Vagina (tissue), 2 donors: Measurements from ENCODE around the gene ANXA8. TPM values are rescaled to one million over a fixed set of nuclear protein-coding genes. Genes with fewer than 3 reads are reported as not detected.

Experiments
- DNase-seq, 2 donors: peaks; one replicate each; pipeline ENCODE4 v3.0.0-alpha.2; 2017; ENCODE audit errors: extremely low spot score in 2 of 2
- H3K27ac ChIP-seq: fragments of 200-600 bp; sonication (generic); one replicate; pipeline ENCODE4 v1.5.1; 2019
- H3K27me3 ChIP-seq: fragments of 200-600 bp; sonication (generic); one replicate; pipeline ENCODE4 v1.5.1; 2019
- H3K36me3 ChIP-seq, 2 donors: fragments of 200-600 bp; sonication (generic); one replicate each; pipeline ENCODE4 v1.5.1; 2017 to 2019
- H3K4me1 ChIP-seq: fragments of 200-600 bp; sonication (generic); one replicate; pipeline ENCODE4 v1.5.1; 2019
- H3K4me3 ChIP-seq, 2 donors: fragments of 200-600 bp; sonication (generic); 1 replicate in 1 of 2; 2 replicates in 1 of 2; pipeline ENCODE4 v1.5.1; 2016 to 2019
- H3K9me3 ChIP-seq: fragments of 200-600 bp; sonication (generic); one replicate; pipeline ENCODE4 v1.5.1; 2019
- POLR2A ChIP-seq, 2 donors: fragments of 450-650 bp; IDR thresholded peaks; one replicate each; pipeline ENCODE4 v1.6.1; 2017; ENCODE audit warnings: antibody characterized with exemption in 2 of 2, mild to moderate bottlenecking in 2 of 2, moderate library complexity in 2 of 2
- POLR2AphosphoS5 ChIP-seq, 2 donors: sonication (generic); formaldehyde crosslinking; IDR thresholded peaks; one replicate each; pipeline ENCODE4 v1.9.0; 2017; ENCODE audit warnings: antibody characterized with exemption in 2 of 2, mild to moderate bottlenecking in 2 of 2, low read depth in 1 of 2; ENCODE audit not compliant: insufficient read depth in 1 of 2
- intact Hi-C: fragments of 100-400 bp; cut with DNase I; formaldehyde crosslinking; loops from one replicate; pipeline ENCODE4 v1.15.1; 2023
- total RNA-seq: library from RNA; depleted of rRNA; stranded (reverse); fragments of >200 nt; gene quantifications from one replicate; pipeline ENCODE4 v1.2.3, GENCODE V29; 2016
- TF ChIP-seq, protein P1 (sequence below), 3 experiments: fragments of 450-650 bp in 2 of 3; fragments of 200-600 bp in 1 of 3; sonication (generic) in 1 of 3; IDR thresholded peaks; one replicate each; pipeline ENCODE4 v1.5.1; 2017 to 2019; ENCODE audit warnings: antibody characterized with exemption in 3 of 3, mild to moderate bottlenecking in 2 of 3, moderate library complexity in 2 of 3

ANXA8 gene
- total RNA-seq, 1 donor from 2014 or later, result 135 TPM

DNA sequence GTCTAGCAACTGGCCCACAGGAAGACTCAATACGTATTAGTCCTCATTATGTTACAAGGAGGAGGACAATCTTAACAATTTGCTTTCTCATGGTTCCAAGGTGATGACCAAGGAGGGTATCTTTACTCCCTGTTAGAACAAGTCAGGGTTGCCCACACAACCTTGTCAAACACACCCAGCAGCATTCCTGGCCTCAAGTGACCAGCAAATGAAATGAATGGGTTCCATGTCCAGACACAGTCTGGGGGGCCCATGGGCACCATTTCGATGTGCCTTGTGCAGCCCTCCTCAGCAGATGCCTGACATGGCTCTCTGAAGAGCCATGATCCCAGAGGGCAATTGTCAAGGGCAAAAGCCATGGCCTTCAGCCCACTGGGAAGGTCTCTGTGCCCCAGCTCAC lies 40.8 kb downstream of the ANXA8 start:
- no peaks in the 10 kb centered on the region for H3K27me3 ChIP-seq
- intact Hi-C loops, result no loop called here
- no peak for DNase-seq
- H3K4me3 ChIP-seq, result no peak overlapping the region
- no peaks in the 10 kb centered on the region for H3K36me3 ChIP-seq
- peaks cover 7% of the 10 kb centered on the region for H3K9me3 ChIP-seq
- no peak overlapping the region for H3K27ac ChIP-seq
- no peaks in the 10 kb centered on the region for H3K4me1 ChIP-seq
- TF ChIP-seq POLR2A (IDR thresholded peaks at IDR 0.05) (no peak), POLR2AphosphoS5 (IDR thresholded peaks at IDR 0.05; ENCODE audit: insufficient read depth in 1 of 2, low read depth in 1 of 2) (no peak)
- TF ChIP-seq, protein P1, sequence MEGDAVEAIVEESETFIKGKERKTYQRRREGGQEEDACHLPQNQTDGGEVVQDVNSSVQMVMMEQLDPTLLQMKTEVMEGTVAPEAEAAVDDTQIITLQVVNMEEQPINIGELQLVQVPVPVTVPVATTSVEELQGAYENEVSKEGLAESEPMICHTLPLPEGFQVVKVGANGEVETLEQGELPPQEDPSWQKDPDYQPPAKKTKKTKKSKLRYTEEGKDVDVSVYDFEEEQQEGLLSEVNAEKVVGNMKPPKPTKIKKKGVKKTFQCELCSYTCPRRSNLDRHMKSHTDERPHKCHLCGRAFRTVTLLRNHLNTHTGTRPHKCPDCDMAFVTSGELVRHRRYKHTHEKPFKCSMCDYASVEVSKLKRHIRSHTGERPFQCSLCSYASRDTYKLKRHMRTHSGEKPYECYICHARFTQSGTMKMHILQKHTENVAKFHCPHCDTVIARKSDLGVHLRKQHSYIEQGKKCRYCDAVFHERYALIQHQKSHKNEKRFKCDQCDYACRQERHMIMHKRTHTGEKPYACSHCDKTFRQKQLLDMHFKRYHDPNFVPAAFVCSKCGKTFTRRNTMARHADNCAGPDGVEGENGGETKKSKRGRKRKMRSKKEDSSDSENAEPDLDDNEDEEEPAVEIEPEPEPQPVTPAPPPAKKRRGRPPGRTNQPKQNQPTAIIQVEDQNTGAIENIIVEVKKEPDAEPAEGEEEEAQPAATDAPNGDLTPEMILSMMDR (IDR thresholded peaks at IDR 0.05), result no peak

DNA sequence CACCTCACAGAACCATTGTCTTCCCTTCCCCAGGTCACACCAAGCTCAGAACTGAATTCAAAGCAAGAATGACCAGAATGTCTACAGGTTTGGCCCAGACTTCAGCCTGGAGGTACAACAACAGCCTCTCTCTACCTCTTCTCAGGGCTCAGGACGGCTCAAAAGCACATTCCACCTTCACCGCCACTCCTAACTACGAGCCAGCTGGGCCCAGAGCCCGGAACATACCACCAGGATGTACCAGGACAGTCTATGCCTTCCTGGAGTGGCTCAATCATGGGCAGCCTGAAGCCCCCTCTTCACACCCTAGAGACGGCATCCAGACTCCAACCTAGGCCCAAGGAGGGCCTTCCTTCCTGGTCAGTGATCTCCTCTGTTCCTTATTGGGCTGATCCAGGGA lies 41.6 kb downstream of the ANXA8 start:
- DNase-seq, result peak in 1 of 2 donors; percentile 77
- peaks cover 7% of the 10 kb centered on the region for H3K9me3 ChIP-seq

DNA sequence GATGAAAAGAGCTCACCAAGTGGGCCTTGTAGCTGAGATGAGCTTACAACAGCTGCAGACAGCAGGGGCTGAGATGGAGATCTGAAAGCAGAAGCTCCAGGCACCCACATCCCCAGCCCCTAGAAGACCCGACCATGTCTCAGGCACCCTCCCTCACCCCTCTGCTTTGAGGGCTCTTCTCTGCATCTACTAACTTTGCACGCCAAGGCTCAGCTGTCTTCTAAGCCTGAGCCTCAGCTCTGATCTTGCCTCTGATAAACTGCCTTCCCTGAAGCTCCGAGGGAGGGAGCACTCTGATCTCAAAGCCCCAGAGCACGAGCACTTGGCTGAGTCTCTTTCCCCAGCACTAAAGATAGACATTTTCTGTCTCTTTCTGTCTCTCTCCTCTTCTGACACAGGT lies 42.0 kb downstream of the ANXA8 start:
- H3K27ac ChIP-seq, result no peak overlapping the region
- DNase-seq, result no peak
- peaks cover 7% of the 10 kb centered on the region for H3K9me3 ChIP-seq
- TF ChIP-seq, protein P1 (IDR thresholded peaks at IDR 0.05), result no peak
- no peak for TF ChIP-seq POLR2A (IDR thresholded peaks at IDR 0.05)
- no peak for TF ChIP-seq POLR2AphosphoS5 (IDR thresholded peaks at IDR 0.05; ENCODE audit: insufficient read depth in 1 of 2, low read depth in 1 of 2)
- H3K4me3 ChIP-seq, result no peak overlapping the region
- no peaks in the 10 kb centered on the region for H3K4me1 ChIP-seq
- no peaks in the 10 kb centered on the region for H3K36me3 ChIP-seq
- no peaks in the 10 kb centered on the region for H3K27me3 ChIP-seq
- intact Hi-C loops, result no loop called here

More for the DNA sequence above, 41.6 kb downstream of the ANXA8 start:
- H3K4me3 ChIP-seq, result no peak overlapping the region
- no peak overlapping the region for H3K27ac ChIP-seq
- no peaks in the 10 kb centered on the region for H3K4me1 ChIP-seq
- TF ChIP-seq POLR2AphosphoS5 (IDR thresholded peaks at IDR 0.05; ENCODE audit: insufficient read depth in 1 of 2, low read depth in 1 of 2), result no peak
- TF ChIP-seq, protein P1 (IDR thresholded peaks at IDR 0.05), result no peak
- TF ChIP-seq POLR2A (IDR thresholded peaks at IDR 0.05), result no peak
- no peaks in the 10 kb centered on the region for H3K36me3 ChIP-seq
- H3K27me3 ChIP-seq, result no peaks in the 10 kb centered on the region
- intact Hi-C loops, result no loop called here

DNA sequence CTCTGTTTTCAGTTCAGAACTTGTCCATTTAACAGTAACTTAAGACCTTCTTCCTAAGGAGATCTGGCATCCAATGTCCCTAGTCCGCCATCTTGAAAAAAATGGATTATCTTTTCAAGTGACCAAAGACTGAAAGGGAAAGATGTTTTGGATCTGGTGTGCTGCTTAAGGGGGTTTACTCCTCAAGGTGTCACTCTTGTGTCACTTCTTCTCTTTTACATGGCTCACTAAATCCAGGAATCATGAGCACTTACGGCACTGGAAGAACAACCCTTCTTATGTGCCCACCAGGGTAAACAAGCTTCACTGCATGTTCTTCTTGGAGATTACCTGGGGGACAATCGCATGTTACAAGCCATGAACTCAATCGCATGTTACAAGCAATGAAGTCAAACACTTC lies 43.7 kb downstream of the ANXA8 start:
- intact Hi-C loops, result no loop called here
- Histone ChIP-seq H3K9me3 (no peaks in the 10 kb centered on the region), H3K36me3 (no peaks in the 10 kb centered on the region), H3K27me3 (no peaks in the 10 kb centered on the region), H3K4me1 (no peaks in the 10 kb centered on the region), H3K4me3 (no peak overlapping the region), H3K27ac (no peak overlapping the region)
- TF ChIP-seq, protein P1 (IDR thresholded peaks at IDR 0.05), result no peak
- TF ChIP-seq POLR2AphosphoS5 (IDR thresholded peaks at IDR 0.05; ENCODE audit: insufficient read depth in 1 of 2, low read depth in 1 of 2) (no peak), POLR2A (IDR thresholded peaks at IDR 0.05) (no peak)
- peak in 1 of 2 donors; percentile 44 for DNase-seq

DNA sequence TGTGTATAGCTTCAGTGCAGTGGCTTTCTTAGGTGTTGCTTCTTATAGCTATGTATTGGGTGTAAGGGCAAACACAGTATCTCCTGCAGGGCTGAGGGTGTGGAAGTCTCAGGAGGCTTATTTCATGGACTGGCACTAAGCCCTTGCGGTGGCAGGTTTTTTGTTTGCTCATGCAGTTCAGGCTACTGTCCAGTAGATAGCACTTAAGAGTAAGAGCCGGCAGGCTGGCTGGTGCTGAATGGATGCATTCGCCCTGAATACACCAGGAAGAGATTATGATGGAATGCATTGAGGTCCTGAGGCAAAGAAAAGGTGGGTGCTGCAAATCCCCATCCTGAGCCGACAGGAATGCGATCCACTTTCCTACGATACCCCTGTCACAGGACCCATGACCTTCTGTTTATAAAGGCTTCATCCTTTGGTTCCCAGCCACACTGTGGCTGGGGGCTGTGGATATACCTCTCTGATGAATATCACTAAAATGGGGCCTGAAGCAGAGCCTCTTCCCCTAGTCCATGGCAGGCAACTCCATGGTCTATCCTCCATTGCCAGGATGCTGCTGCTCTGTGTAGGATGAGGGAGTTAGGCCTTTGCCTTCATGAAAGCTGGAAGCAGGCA lies 44.9 kb downstream of the ANXA8 start:
- no peak overlapping the region for H3K27ac ChIP-seq
- intact Hi-C loops, result no loop called here
- no peak overlapping the region for H3K4me3 ChIP-seq
- H3K36me3 ChIP-seq, result no peaks in the 10 kb centered on the region
- H3K27me3 ChIP-seq, result no peaks in the 10 kb centered on the region
- no peaks in the 10 kb centered on the region for H3K9me3 ChIP-seq
- no peak for TF ChIP-seq POLR2AphosphoS5 (IDR thresholded peaks at IDR 0.05; ENCODE audit: insufficient read depth in 1 of 2, low read depth in 1 of 2)
- TF ChIP-seq, protein P1 (IDR thresholded peaks at IDR 0.05), result peak in 1 of 3 experiments; percentile 15
- DNase-seq, result no peak
- no peaks in the 10 kb centered on the region for H3K4me1 ChIP-seq
